Suprapubic skin (tissue), 4 donors: ENCODE results near the gene CCDC182.

Source experiments
- CTCF ChIP-seq, 2 donors: fragments of 200-600 bp in 1 of 2; fragments of 450-650 bp in 1 of 2; sonication (generic) in 1 of 2; IDR thresholded peaks; one replicate each; pipeline ENCODE4 v1.5.1; 2016 to 2019; ENCODE audit warnings: antibody characterized with exemption in 2 of 2, mild to moderate bottlenecking in 1 of 2, moderate library complexity in 1 of 2
- POLR2A ChIP-seq, 2 donors: fragments of 450-650 bp; IDR thresholded peaks; one replicate each; pipeline ENCODE4 v1.6.1; 2017; ENCODE audit warnings: antibody characterized with exemption in 2 of 2, mild to moderate bottlenecking in 2 of 2, moderate library complexity in 2 of 2
- POLR2AphosphoS5 ChIP-seq, 3 donors: sonication (generic); formaldehyde crosslinking; IDR thresholded peaks; one replicate each; pipeline ENCODE4 v1.6.1; 2017; ENCODE audit warnings: antibody characterized with exemption in 3 of 3

- TF ChIP-seq CTCF (IDR thresholded peaks at IDR 0.05) (no peak), POLR2AphosphoS5 (IDR thresholded peaks at IDR 0.05) (no peak), POLR2A (IDR thresholded peaks at IDR 0.05) (no peak)
These were observed 20.9 kb downstream of the CCDC182 start for GRCh38 chr17:57724026-57724728.
